Measurements from ENCODE around the gene SRI. TPM values are rescaled to one million over a fixed set of nuclear protein-coding genes. Genes with fewer than 3 reads are reported as not detected.

The SRI gene
- total and polyA plus RNA-seq, 2 donors (not counting 1 experiment from before 2014, with no cell fraction given), result 46.5 to 49.9 TPM

GRCh38 chr7:88202799-88203198 lies 17.0 kb downstream of the SRI start:
- no peak for ATAC-seq (ENCODE audit: low read depth)
- no peaks in the 10 kb centered on the region for H3K9me3 ChIP-seq (ENCODE audit: control extremely low read depth in 1 of 3, control insufficient read depth in 2 of 3, insufficient read depth in 1 of 3, low read length in 2 of 3)
- no peak overlapping the region for H3K4me3 ChIP-seq (ENCODE audit: control extremely low read depth in 1 of 5, extremely low read depth in 1 of 5, insufficient read depth in 1 of 5, low read depth in 2 of 5, low read length in 4 of 5)
- Mint-ChIP-seq H3K27ac (no peak overlapping the region), H3K4me1 (no peaks in the 10 kb centered on the region), H3K9me3 (ENCODE audit: insufficient read depth) (no peaks in the 10 kb centered on the region), H3K27me3 (no peaks in the 10 kb centered on the region), H3K4me3 (no peak overlapping the region)
- peaks cover 0 to 47% of the 10 kb centered on the region in 2 experiments for H3K36me3 ChIP-seq (replicated peaks in 1 of 2; ENCODE audit: control extremely low read depth in 1 of 2, control insufficient read depth in 1 of 2, extremely low read depth in 1 of 2, insufficient read depth in 2 of 2, low read length in 1 of 2)
- no peak for DNase-seq
- H3K4me2 ChIP-seq (replicated peaks; ENCODE audit: low read depth, low read length, poor library complexity, severe bottlenecking), result no peak overlapping the region
- no peak overlapping the region for H3K27ac ChIP-seq (ENCODE audit: low read length in 2 of 2)
- H3K79me2 ChIP-seq (ENCODE audit: control insufficient read depth, insufficient read depth, low read length), result no peaks in the 10 kb centered on the region
- no peaks in the 10 kb centered on the region for H3K4me1 ChIP-seq (ENCODE audit: control insufficient read depth in 2 of 2, insufficient read depth in 2 of 2, low read length in 2 of 2)
- H3K27me3 ChIP-seq (replicated peaks in 1 of 4; ENCODE audit: control extremely low read depth in 1 of 4, control insufficient read depth in 3 of 4, insufficient read depth in 4 of 4, low read length in 3 of 4), result no peaks in the 10 kb centered on the region
- ChIA-PET POLR2A (no interaction called here), CTCF (interaction anchor here (1.1 kb wide), 1 partner anchor 15 kb away, joined by 4 read pairs; no protein-coding TSS in a partner anchor)
- TF ChIP-seq CTCF (IDR thresholded peaks at IDR 0.05), result no peak
- H2AFZ ChIP-seq (ENCODE audit: insufficient read depth, low read depth, low read length, poor library complexity, severe bottlenecking), result no peak overlapping the region
- no peaks in the 10 kb centered on the region for H4K20me1 ChIP-seq (ENCODE audit: control insufficient read depth, insufficient read depth, low read length, poor library complexity, severe bottlenecking)
- WGBS (ENCODE audit: insufficient coverage), result no CpG with 5 or more reads among the region's 3 CpGs
- intact Hi-C loops (cut with micrococcal nuclease), result no loop called here
- no peak overlapping the region for H3K9ac ChIP-seq (ENCODE audit: low read length)

DNA sequence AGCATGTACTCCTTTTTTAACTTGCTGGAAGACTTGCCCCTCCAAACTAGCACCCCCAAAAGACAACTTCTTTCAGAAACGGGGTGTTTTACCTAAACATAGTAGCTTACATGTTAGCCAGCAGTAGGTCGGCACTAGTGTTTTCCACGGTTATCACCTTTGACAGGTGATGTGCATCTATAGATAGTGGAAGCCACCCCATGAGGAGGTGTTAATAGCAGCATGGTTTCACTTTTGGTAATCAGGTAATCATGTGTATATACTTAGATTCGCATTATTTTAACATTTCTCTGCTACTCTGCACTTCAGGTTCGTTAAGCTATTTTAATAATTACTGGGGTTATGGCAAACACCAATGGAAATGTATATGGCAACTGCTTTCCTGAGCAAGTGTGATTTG lies 17.6 kb downstream of the SRI start:
- DNase-seq (no peak), ATAC-seq (ENCODE audit: low read depth) (no peak)
- Histone ChIP-seq H4K20me1 (ENCODE audit: control insufficient read depth, insufficient read depth, low read length, poor library complexity, severe bottlenecking) (no peaks in the 10 kb centered on the region), H3K27me3 (replicated peaks in 1 of 4; ENCODE audit: control extremely low read depth in 1 of 4, control insufficient read depth in 3 of 4, insufficient read depth in 4 of 4, low read length in 3 of 4) (no peaks in the 10 kb centered on the region), H2AFZ (ENCODE audit: insufficient read depth, low read depth, low read length, poor library complexity, severe bottlenecking) (no peak overlapping the region), H3K9ac (ENCODE audit: low read length) (no peak overlapping the region), H3K9me3 (ENCODE audit: control extremely low read depth in 1 of 3, control insufficient read depth in 2 of 3, insufficient read depth in 1 of 3, low read length in 2 of 3) (no peaks in the 10 kb centered on the region), H3K36me3 (replicated peaks in 1 of 2; ENCODE audit: control extremely low read depth in 1 of 2, control insufficient read depth in 1 of 2, extremely low read depth in 1 of 2, insufficient read depth in 2 of 2, low read length in 1 of 2) (peaks cover 0 to 44% of the 10 kb centered on the region in 2 experiments), H3K4me2 (replicated peaks; ENCODE audit: low read depth, low read length, poor library complexity, severe bottlenecking) (no peak overlapping the region), H3K4me1 (ENCODE audit: control insufficient read depth in 2 of 2, insufficient read depth in 2 of 2, low read length in 2 of 2) (no peaks in the 10 kb centered on the region), H3K4me3 (ENCODE audit: control extremely low read depth in 1 of 5, extremely low read depth in 1 of 5, insufficient read depth in 1 of 5, low read depth in 2 of 5, low read length in 4 of 5) (no peak overlapping the region), H3K27ac (ENCODE audit: low read length in 2 of 2) (no peak overlapping the region), H3K79me2 (ENCODE audit: control insufficient read depth, insufficient read depth, low read length) (no peaks in the 10 kb centered on the region)
- TF ChIP-seq CTCF (IDR thresholded peaks at IDR 0.05) (no peak), EZH2 (IDR thresholded peaks at IDR 0.05; ENCODE audit: borderline replicate concordance, insufficient read depth, low read depth, low read length, poor library complexity, severe bottlenecking) (no peak)
- no CpG with 5 or more reads among the region's 5 CpGs for WGBS (ENCODE audit: insufficient coverage)
- Mint-ChIP-seq H3K27me3 (no peaks in the 10 kb centered on the region), H3K4me1 (no peaks in the 10 kb centered on the region), H3K9me3 (ENCODE audit: insufficient read depth) (no peaks in the 10 kb centered on the region), H3K4me3 (no peak overlapping the region), H3K27ac (no peak overlapping the region)
- POLR2A ChIA-PET, result no interaction called here
- intact Hi-C loops (cut with micrococcal nuclease), result no loop called here
- CTCF ChIA-PET, result interaction anchor here (1.1 kb wide), 1 partner anchor 15 kb away, joined by 4 read pairs; no protein-coding TSS in a partner anchor
